H1 (cell line): ENCODE results near the gene ATP5PF. TPM values are rescaled to one million over a fixed set of nuclear protein-coding genes. Genes with fewer than 3 reads are reported as not detected.

Experiments used
- CTCF ChIA-PET: fragments of 300-600 bp; sonication (Branson Sonifier 250); formaldehyde crosslinking; loops from one replicate; lab custom pipeline; 2021; ENCODE audit not compliant: partially characterized antibody; lab: Charles Lee
- POLR2A ChIA-PET: fragments of 300-600 bp; sonication (Branson Sonifier 250); formaldehyde crosslinking; loops from one replicate; lab custom pipeline; 2021; ENCODE audit warnings: inconsistent platforms; ENCODE audit not compliant: partially characterized antibody; lab: Charles Lee
- DNase-seq, 2 experiments: peaks; one replicate each; pipeline versions ENCODE4 v3.0.0 to v3.0.0-alpha.2; 2010 to 2022; ENCODE audit warnings: low spot score in 2 of 2, low read depth in 1 of 2, mixed read lengths in 1 of 2
- FAIRE-seq: peaks from 2 replicates; lab custom pipeline; 2011; peaks lifted over from hg19 to GRCh38; lab: Jason Lieb, UNC
- H2AFZ ChIP-seq: 2 replicates; pipeline ENCODE4 v1.8.1; 2012; ENCODE audit warnings: low read length, inconsistent platforms
- H2AK5ac ChIP-seq: 2 replicates; pipeline ENCODE4 v1.6.1; 2013; ENCODE audit warnings: low read depth, low read length
- H2BK120ac ChIP-seq: replicated peaks from 2 replicates; pipeline ENCODE3; 2013; ENCODE audit warnings: low read depth, low read length, inconsistent platforms
- H2BK12ac ChIP-seq: 2 replicates; pipeline ENCODE4 v1.6.1; 2013; ENCODE audit warnings: low read depth, low read length
- H2BK15ac ChIP-seq: 2 replicates; pipeline ENCODE4 v1.6.1; 2013; ENCODE audit warnings: low read length
- H2BK20ac ChIP-seq: 2 replicates; pipeline ENCODE4 v1.6.1; 2013; ENCODE audit warnings: low read length
- H2BK5ac ChIP-seq: 2 replicates; pipeline ENCODE4 v1.6.1; 2013; ENCODE audit warnings: low read depth, low read length
- H3K14ac ChIP-seq: 2 replicates; pipeline ENCODE4 v1.6.1; 2013; ENCODE audit warnings: inconsistent platforms; ENCODE audit not compliant: insufficient read length
- H3K18ac ChIP-seq: 2 replicates; pipeline ENCODE4 v1.6.1; 2013; ENCODE audit warnings: low read length; ENCODE audit errors: extremely low read depth
- H3K23ac ChIP-seq: 2 replicates; pipeline ENCODE4 v1.6.1; 2013; ENCODE audit warnings: inconsistent platforms; ENCODE audit not compliant: insufficient read length
- H3K23me2 ChIP-seq: 2 replicates; pipeline ENCODE4 v1.6.1; 2013; ENCODE audit warnings: low read depth, low read length
- H3K27ac ChIP-seq: 2 replicates; pipeline ENCODE4 v1.6.1; 2011; ENCODE audit warnings: low read depth, low read length, inconsistent platforms
- H3K27me3 ChIP-seq, 4 experiments: replicated peaks in 1 of 4; 1 replicate in 1 of 4; 2 replicates in 3 of 4; pipeline versions ENCODE4 v1.6.1 to v1.8.1; 2011 to 2013; ENCODE audit warnings: low read length in 3 of 4, mild to moderate bottlenecking in 3 of 4, inconsistent platforms in 2 of 4, mixed read lengths in 2 of 4, moderate library complexity in 1 of 4; ENCODE audit not compliant: control insufficient read depth in 3 of 4, insufficient read depth in 3 of 4; ENCODE audit errors: extremely low read depth in 1 of 4
- H3K36me3 ChIP-seq, 4 experiments: 2 replicates each; pipeline versions ENCODE4 v1.6.1 to v1.8.1; 2011 to 2013; ENCODE audit warnings: mild to moderate bottlenecking in 4 of 4, low read length in 3 of 4, moderate library complexity in 2 of 4, control low read depth in 1 of 4, inconsistent platforms in 1 of 4; ENCODE audit not compliant: insufficient read depth in 4 of 4, control insufficient read depth in 2 of 4
- H3K4ac ChIP-seq: replicated peaks from 2 replicates; pipeline ENCODE3; 2013; ENCODE audit warnings: low read length, low read depth, mixed read lengths, inconsistent platforms; ENCODE audit not compliant: insufficient read length
- H3K4me1 ChIP-seq, 4 experiments: replicated peaks in 1 of 4; 1 replicate in 1 of 4; 2 replicates in 3 of 4; pipeline versions ENCODE4 v1.6.1 to v1.8.1; 2011 to 2013; ENCODE audit warnings: low read length in 3 of 4, inconsistent platforms in 2 of 4, mixed read lengths in 1 of 4; ENCODE audit not compliant: insufficient read depth in 4 of 4, control insufficient read depth in 3 of 4
- H3K4me2 ChIP-seq, 2 experiments: 2 replicates each; pipeline versions ENCODE4 v1.6.1 to v1.8.1; 2011 to 2013; ENCODE audit warnings: low read depth in 2 of 2, low read length in 2 of 2, control low read depth in 1 of 2, inconsistent platforms in 1 of 2, mild to moderate bottlenecking in 1 of 2; ENCODE audit not compliant: insufficient read depth in 1 of 2
- H3K4me3 ChIP-seq, 4 experiments: fragments of 200-600, 300-600 bp in 1 of 4; sonication (generic), shearing (Covaris generic), sonication (Bioruptor Twin) in 1 of 4; 2 replicates each; pipeline versions ENCODE4 v1.5.1 to v1.8.1; 2011 to 2016; ENCODE audit warnings: low read length in 4 of 4, low read depth in 3 of 4, control low read depth in 2 of 4, inconsistent platforms in 2 of 4, mild to moderate bottlenecking in 2 of 4, mixed read lengths in 1 of 4, moderate library complexity in 1 of 4; ENCODE audit not compliant: insufficient read depth in 2 of 4; ENCODE audit errors: extremely low read depth in 1 of 4
- H3K56ac ChIP-seq: replicated peaks from 2 replicates; pipeline ENCODE3; 2013; ENCODE audit warnings: low read depth, mild to moderate bottlenecking, mixed read lengths, low read length, inconsistent platforms; ENCODE audit not compliant: insufficient read length
- H3K79me1 ChIP-seq: 2 replicates; pipeline ENCODE4 v1.6.1; 2013; ENCODE audit warnings: low read depth, low read length, control low read depth
- H3K79me2 ChIP-seq, 2 experiments: 2 replicates each; pipeline versions ENCODE4 v1.6.1 to v1.8.1; 2012 to 2013; ENCODE audit warnings: low read length in 2 of 2, mild to moderate bottlenecking in 2 of 2, inconsistent platforms in 1 of 2; ENCODE audit not compliant: insufficient read depth in 2 of 2, control insufficient read depth in 1 of 2
- H3K9ac ChIP-seq, 4 experiments: replicated peaks in 1 of 4; 1 replicate in 1 of 4; 2 replicates in 3 of 4; pipeline versions ENCODE4 v1.6.1 to v1.8.1; 2011 to 2013; ENCODE audit warnings: low read depth in 3 of 4, low read length in 3 of 4, control low read depth in 2 of 4, mild to moderate bottlenecking in 2 of 4, moderate library complexity in 2 of 4, inconsistent platforms in 1 of 4; ENCODE audit errors: extremely low read depth in 1 of 4
- H3K9me3 ChIP-seq, 2 experiments: 2 replicates each; pipeline versions ENCODE4 v1.6.1 to v1.8.1; 2012 to 2013; ENCODE audit warnings: mild to moderate bottlenecking in 2 of 2, moderate library complexity in 2 of 2, control low read depth in 1 of 2, inconsistent platforms in 1 of 2, low read depth in 1 of 2, low read length in 1 of 2, mixed read lengths in 1 of 2; ENCODE audit not compliant: insufficient read depth in 2 of 2
- H4K20me1 ChIP-seq, 2 experiments: replicated peaks in 1 of 2; 2 replicates each; pipeline versions ENCODE3 to v1.8.1; 2011 to 2013; ENCODE audit warnings: inconsistent platforms in 2 of 2, low read length in 2 of 2, mild to moderate bottlenecking in 1 of 2; ENCODE audit not compliant: insufficient read depth in 2 of 2, control insufficient read depth in 1 of 2
- H4K5ac ChIP-seq: 2 replicates; pipeline ENCODE4 v1.6.1; 2013; ENCODE audit warnings: low read length, low read depth, mixed read lengths, inconsistent platforms; ENCODE audit not compliant: insufficient read length
- H4K8ac ChIP-seq: 2 replicates; pipeline ENCODE4 v1.8.0; 2013; ENCODE audit warnings: mild to moderate bottlenecking, moderate library complexity, low read length, inconsistent platforms; ENCODE audit not compliant: insufficient read depth; ENCODE audit errors: extremely low read depth
- H4K91ac ChIP-seq: replicated peaks from 2 replicates; pipeline ENCODE3; 2013; ENCODE audit warnings: low read length, mixed read lengths, inconsistent platforms; ENCODE audit not compliant: insufficient read length
- CEBPB ChIP-seq: IDR thresholded peaks from 2 replicates; pipeline ENCODE4 v1.6.1; 2012; ENCODE audit warnings: low read depth, low read length
- CHD2 ChIP-seq: IDR thresholded peaks from 2 replicates; pipeline ENCODE4 v1.6.1; 2012; ENCODE audit warnings: low read length, improper control_type of control experiment
- EZH2 ChIP-seq: fragments of 200-600 bp; sonication (generic); IDR thresholded peaks from 2 replicates; pipeline ENCODE4 v1.7.1; 2012; ENCODE audit warnings: low read depth, mild to moderate bottlenecking, moderate library complexity, low read length, inconsistent platforms; ENCODE audit not compliant: severe bottlenecking
- JUN ChIP-seq: IDR thresholded peaks from 2 replicates; pipeline ENCODE4 v1.6.1; 2011; ENCODE audit warnings: low read depth, mild to moderate bottlenecking, improper control_type of control experiment, low read length
- TEAD4 ChIP-seq: IDR thresholded peaks from 2 replicates; pipeline ENCODE4 v1.6.1; 2012; ENCODE audit warnings: low read depth, low read length, inconsistent platforms, mixed read lengths
- ZNF274 ChIP-seq: IDR thresholded peaks from 2 replicates; pipeline ENCODE4 v1.7.0; 2012; ENCODE audit warnings: low read length, borderline replicate concordance; ENCODE audit errors: extremely low read depth
- WGBS, 2 experiments: shearing (Covaris generic) in 1 of 2; methylation state at CpG; one replicate each; pipeline versions ENCODE4 v1.1.6 to v1.1.7; 2013 to 2015; ENCODE audit warnings: low lambda C conversion rate in 2 of 2, mixed read lengths in 2 of 2, inconsistent platforms in 1 of 2, low coverage in 1 of 2, missing lambda C conversion rate in 1 of 2; ENCODE audit not compliant: insufficient replicate concordance in 2 of 2, insufficient coverage in 1 of 2, insufficient read length in 1 of 2; ENCODE audit errors: extremely low coverage in 1 of 2, missing lambda C conversion rate in 1 of 2; 5-methylcytosine and 5-hydroxymethylcytosine counted together
- polyA plus RNA-seq, 7 experiments: library from polyadenylated mRNA; depleted of rRNA in 3 of 7; stranded (reverse) in 5 of 7; unstranded in 2 of 7; fragments of >200 nt in 5 of 7; fragments of 200-250 nt in 2 of 7; gene quantifications; 1 replicate in 5 of 7; 2 replicates in 1 of 7; 4 replicates in 1 of 7; pipeline versions ENCODE4 v1.2.1 to v1.2.3, GENCODE V29; 2011 to 2013; ENCODE audit warnings: missing spikeins in 2 of 7, mixed read lengths in 2 of 7
- total RNA-seq: library from RNA; stranded (reverse); fragmentation: NEBNext Ultra II Directional; extraction: Animal tissue kit (Norgen Biotek cat#: 25700); gene quantifications from 2 replicates; pipeline ENCODE4 v1.2.1, GENCODE V29; 2021
- TF ChIP-seq, protein P1 (sequence below): IDR thresholded peaks from 2 replicates; pipeline ENCODE4 v1.6.1; 2012; ENCODE audit warnings: low read length, inconsistent platforms

The ATP5PF gene
- total and polyA plus RNA-seq, 2 of the 8 experiments (the other 6 are each of a cell fraction or from before 2014, with no cell fraction given), result 135 to 240 TPM

DNA sequence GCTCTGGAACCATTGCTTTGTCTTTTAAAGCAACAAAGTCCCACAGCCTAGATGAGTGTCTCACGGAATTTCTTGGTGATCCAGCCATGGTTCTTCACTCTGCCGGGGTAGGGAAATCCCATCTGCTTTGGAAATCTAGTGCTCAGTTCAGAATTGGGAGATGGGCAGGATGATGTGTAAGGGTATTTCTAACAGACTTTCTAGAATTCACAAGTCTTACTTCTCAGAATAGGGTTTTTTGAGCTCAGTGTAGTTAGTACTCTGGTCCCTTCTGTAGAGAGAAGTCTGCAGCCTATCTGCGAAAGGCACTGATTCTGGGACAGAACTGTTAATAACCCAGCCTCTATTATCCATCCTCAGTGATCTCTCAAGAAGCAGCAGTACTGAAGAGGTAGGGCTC lies 25.4 kb upstream of the ATP5PF start:
- 90% methylated on average over 3 of the region's 3 CpGs; no CpG with 5 or more reads in 1 of the 2 experiments for WGBS, 2 experiments

More for the DNA sequence above, 25.4 kb upstream of the ATP5PF start:
- H3K23ac ChIP-seq, result no peak overlapping the region
- POLR2A ChIA-PET, result no interaction called here
- peaks cover 0 to 1% (median 0%) of the 10 kb centered on the region in 4 experiments; a peak in 1 of 7 replicates for H3K27me3 ChIP-seq
- no peak overlapping the region for H3K27ac ChIP-seq
- FAIRE-seq (no peak), DNase-seq (no peak)
- no peaks in the 10 kb centered on the region for H3K9me3 ChIP-seq
- peaks cover 4 to 51% (median 21%) of the 10 kb centered on the region in 4 experiments for H3K36me3 ChIP-seq
- no peak overlapping the region for H2BK120ac ChIP-seq
- no peak overlapping the region for H2AFZ ChIP-seq
- H3K79me1 ChIP-seq, result peaks cover 2% of the 10 kb centered on the region; the same call in 1 of the 2 replicates
- no peak overlapping the region for H3K4me2 ChIP-seq
- CTCF ChIA-PET, result interaction anchor here (0.9 kb wide), 2 partner anchors 17 to 39 kb away, joined by 3 read pairs; no protein-coding TSS in a partner anchor
- no peak overlapping the region for H3K4me3 ChIP-seq
- no peak overlapping the region for H3K9ac ChIP-seq
- TF ChIP-seq JUN, result no peak
- TF ChIP-seq, protein P1, sequence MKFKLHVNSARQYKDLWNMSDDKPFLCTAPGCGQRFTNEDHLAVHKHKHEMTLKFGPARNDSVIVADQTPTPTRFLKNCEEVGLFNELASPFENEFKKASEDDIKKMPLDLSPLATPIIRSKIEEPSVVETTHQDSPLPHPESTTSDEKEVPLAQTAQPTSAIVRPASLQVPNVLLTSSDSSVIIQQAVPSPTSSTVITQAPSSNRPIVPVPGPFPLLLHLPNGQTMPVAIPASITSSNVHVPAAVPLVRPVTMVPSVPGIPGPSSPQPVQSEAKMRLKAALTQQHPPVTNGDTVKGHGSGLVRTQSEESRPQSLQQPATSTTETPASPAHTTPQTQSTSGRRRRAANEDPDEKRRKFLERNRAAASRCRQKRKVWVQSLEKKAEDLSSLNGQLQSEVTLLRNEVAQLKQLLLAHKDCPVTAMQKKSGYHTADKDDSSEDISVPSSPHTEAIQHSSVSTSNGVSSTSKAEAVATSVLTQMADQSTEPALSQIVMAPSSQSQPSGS, result no peak
- TF ChIP-seq CEBPB, result no peak
- TF ChIP-seq EZH2, result no peak
- no peak for TF ChIP-seq CHD2
- no peak for TF ChIP-seq TEAD4
- no peak for TF ChIP-seq ZNF274
- no peak overlapping the region for H4K5ac ChIP-seq
- no peak overlapping the region for H3K56ac ChIP-seq
- H3K23me2 ChIP-seq, result no peaks in the 10 kb centered on the region
- no peak overlapping the region for H2BK5ac ChIP-seq
- H4K91ac ChIP-seq, result no peak overlapping the region
- no peaks in the 10 kb centered on the region for H3K4me1 ChIP-seq
- no peak overlapping the region for H4K8ac ChIP-seq
- no peaks in the 10 kb centered on the region for H3K79me2 ChIP-seq
- no peak overlapping the region for H2BK12ac ChIP-seq
- H2AK5ac ChIP-seq, result no peak overlapping the region
- no peak overlapping the region for H3K18ac ChIP-seq
- H3K14ac ChIP-seq, result no peak overlapping the region
- H2BK15ac ChIP-seq, result no peak overlapping the region
- no peaks in the 10 kb centered on the region for H4K20me1 ChIP-seq
- no peak overlapping the region for H3K4ac ChIP-seq
- no peak overlapping the region for H2BK20ac ChIP-seq
